Prostate gland (tissue), 2 donors: ENCODE measurements around the gene DNM2.

ENCODE experiments used
- POLR2A ChIP-seq: fragments of 450-650 bp; IDR thresholded peaks from one replicate; pipeline ENCODE4 v1.6.1; 2016; ENCODE audit warnings: antibody characterized with exemption, mild to moderate bottlenecking
- POLR2AphosphoS5 ChIP-seq: sonication (generic); formaldehyde crosslinking; IDR thresholded peaks from one replicate; pipeline ENCODE4 v1.6.1; 2017; ENCODE audit warnings: antibody characterized with exemption
- TF ChIP-seq, protein P1 (sequence below), 4 experiments: fragments of 200-600 bp in 2 of 4; fragments of 450-650 bp in 2 of 4; sonication (generic) in 2 of 4; IDR thresholded peaks; 1 replicate in 3 of 4; 2 replicates in 1 of 4; pipeline ENCODE4 v1.5.1; 2016 to 2019; ENCODE audit warnings: antibody characterized with exemption in 4 of 4, mild to moderate bottlenecking in 2 of 4, moderate library complexity in 2 of 4

DNA sequence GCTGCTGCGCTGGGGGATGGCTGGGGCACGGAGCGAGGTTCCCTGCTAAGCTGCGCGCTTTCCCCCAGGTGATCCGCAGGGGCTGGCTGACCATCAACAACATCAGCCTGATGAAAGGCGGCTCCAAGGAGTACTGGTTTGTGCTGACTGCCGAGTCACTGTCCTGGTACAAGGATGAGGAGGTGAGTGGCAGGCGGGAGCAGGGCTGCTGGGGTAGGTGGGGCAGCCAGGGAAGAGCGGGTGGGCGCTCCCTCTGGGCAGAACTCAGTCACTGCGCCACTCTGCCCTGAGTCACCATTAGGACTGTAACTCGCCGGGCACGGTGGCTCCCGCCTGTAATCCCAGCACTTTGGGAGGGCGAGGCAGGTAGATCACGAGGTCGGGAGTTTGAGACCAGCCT is 94.3 kb downstream of the DNM2 start:
- TF ChIP-seq, protein P1, sequence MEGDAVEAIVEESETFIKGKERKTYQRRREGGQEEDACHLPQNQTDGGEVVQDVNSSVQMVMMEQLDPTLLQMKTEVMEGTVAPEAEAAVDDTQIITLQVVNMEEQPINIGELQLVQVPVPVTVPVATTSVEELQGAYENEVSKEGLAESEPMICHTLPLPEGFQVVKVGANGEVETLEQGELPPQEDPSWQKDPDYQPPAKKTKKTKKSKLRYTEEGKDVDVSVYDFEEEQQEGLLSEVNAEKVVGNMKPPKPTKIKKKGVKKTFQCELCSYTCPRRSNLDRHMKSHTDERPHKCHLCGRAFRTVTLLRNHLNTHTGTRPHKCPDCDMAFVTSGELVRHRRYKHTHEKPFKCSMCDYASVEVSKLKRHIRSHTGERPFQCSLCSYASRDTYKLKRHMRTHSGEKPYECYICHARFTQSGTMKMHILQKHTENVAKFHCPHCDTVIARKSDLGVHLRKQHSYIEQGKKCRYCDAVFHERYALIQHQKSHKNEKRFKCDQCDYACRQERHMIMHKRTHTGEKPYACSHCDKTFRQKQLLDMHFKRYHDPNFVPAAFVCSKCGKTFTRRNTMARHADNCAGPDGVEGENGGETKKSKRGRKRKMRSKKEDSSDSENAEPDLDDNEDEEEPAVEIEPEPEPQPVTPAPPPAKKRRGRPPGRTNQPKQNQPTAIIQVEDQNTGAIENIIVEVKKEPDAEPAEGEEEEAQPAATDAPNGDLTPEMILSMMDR (IDR thresholded peaks at IDR 0.05), result no peak
- TF ChIP-seq POLR2A (no peak), POLR2AphosphoS5 (no peak)
